Fibroblast of the aortic adventitia (primary cell): ENCODE measurements around the gene TFPI. TPM values are rescaled to one million over a fixed set of nuclear protein-coding genes. Genes with fewer than 3 reads are reported as not detected.

Source experiments
- DNase-seq: peaks from one replicate; pipeline ENCODE4 v3.0.0-alpha.2; 2010; ENCODE audit warnings: low read depth
- H3K4me3 ChIP-seq: 2 replicates; pipeline ENCODE4 v1.5.1; 2011; ENCODE audit warnings: low read depth, mild to moderate bottlenecking, control low read depth, low read length, moderate library complexity
- total RNA-seq: library from RNA; depleted of rRNA; stranded (reverse); fragments of >200 nt; gene quantifications from 2 replicates; pipeline ENCODE4 v1.2.3, GENCODE V29; 2012; ENCODE audit warnings: low replicate concordance
- TF ChIP-seq, protein P1 (sequence below): IDR thresholded peaks from 2 replicates; pipeline ENCODE4 v1.5.1; 2011; ENCODE audit warnings: mild to moderate bottlenecking, low read length, control low read depth, inconsistent platforms; ENCODE audit not compliant: insufficient read depth

TFPI gene
- total RNA-seq, 1 donor, result 596 TPM

- peak; percentile 39 for DNase-seq
- no peak overlapping the region for H3K4me3 ChIP-seq
- TF ChIP-seq, protein P1, sequence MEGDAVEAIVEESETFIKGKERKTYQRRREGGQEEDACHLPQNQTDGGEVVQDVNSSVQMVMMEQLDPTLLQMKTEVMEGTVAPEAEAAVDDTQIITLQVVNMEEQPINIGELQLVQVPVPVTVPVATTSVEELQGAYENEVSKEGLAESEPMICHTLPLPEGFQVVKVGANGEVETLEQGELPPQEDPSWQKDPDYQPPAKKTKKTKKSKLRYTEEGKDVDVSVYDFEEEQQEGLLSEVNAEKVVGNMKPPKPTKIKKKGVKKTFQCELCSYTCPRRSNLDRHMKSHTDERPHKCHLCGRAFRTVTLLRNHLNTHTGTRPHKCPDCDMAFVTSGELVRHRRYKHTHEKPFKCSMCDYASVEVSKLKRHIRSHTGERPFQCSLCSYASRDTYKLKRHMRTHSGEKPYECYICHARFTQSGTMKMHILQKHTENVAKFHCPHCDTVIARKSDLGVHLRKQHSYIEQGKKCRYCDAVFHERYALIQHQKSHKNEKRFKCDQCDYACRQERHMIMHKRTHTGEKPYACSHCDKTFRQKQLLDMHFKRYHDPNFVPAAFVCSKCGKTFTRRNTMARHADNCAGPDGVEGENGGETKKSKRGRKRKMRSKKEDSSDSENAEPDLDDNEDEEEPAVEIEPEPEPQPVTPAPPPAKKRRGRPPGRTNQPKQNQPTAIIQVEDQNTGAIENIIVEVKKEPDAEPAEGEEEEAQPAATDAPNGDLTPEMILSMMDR, result no peak
These were observed 119.9 kb downstream of the TFPI start for GRCh38 chr2:187434342-187434785.

- TF ChIP-seq, protein P1, result no peak
- no peak for DNase-seq
- no peak overlapping the region for H3K4me3 ChIP-seq
These were observed 122.3 kb downstream of the TFPI start for GRCh38 chr2:187431911-187432310.

- no peak overlapping the region for H3K4me3 ChIP-seq
- TF ChIP-seq, protein P1, result no peak
- DNase-seq, result peak; percentile 60
These were observed 124.2 kb downstream of the TFPI start for GRCh38 chr2:187429989-187430388.

GRCh38 chr2:187424146-187424545, 130.1 kb downstream of the TFPI start:
- H3K4me3 ChIP-seq, result no peak overlapping the region
- peak; percentile 33 for DNase-seq
- TF ChIP-seq, protein P1, result no peak

- TF ChIP-seq, protein P1, result no peak
- peak; percentile 72 for DNase-seq
These were observed 132.0 kb downstream of the TFPI start for GRCh38 chr2:187422282-187422681.

DNA sequence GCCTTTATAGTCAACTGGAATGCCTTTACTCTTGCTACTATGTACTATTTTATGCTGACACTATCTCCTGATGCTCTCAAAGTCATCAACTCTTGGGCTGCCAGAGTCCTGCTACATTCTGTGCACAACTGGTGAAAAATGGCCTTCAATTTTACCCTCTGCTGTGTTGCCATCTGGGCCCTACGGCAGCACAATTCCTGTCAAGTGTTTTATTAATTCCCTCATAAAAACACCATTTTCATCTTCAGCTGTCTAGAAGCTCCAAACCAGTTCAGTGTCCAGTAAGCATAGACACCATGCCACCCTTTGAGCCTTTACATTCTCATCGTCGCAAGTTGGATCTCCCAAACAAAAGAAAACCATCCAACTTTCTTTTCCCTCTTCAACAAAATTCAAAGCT, 132.7 kb downstream of the TFPI start:
- TF ChIP-seq, protein P1, result no peak
- no peak for DNase-seq
- no peak overlapping the region for H3K4me3 ChIP-seq

More at GRCh38 chr2:187422282-187422681, 132.0 kb downstream of the TFPI start:
- no peak overlapping the region for H3K4me3 ChIP-seq

GRCh38 chr2:187419808-187420207, 134.4 kb downstream of the TFPI start:
- H3K4me3 ChIP-seq, result no peak overlapping the region
- TF ChIP-seq, protein P1, result no peak
- DNase-seq, result no peak
